ENCODE measurements around the gene COPZ1. TPM values are rescaled to one million over a fixed set of nuclear protein-coding genes. Genes with fewer than 3 reads are reported as not detected.

Gene COPZ1
- total RNA-seq, 4 donors from 2014 or later = 60.8 to 92.3 (median 79.5) TPM

DNA sequence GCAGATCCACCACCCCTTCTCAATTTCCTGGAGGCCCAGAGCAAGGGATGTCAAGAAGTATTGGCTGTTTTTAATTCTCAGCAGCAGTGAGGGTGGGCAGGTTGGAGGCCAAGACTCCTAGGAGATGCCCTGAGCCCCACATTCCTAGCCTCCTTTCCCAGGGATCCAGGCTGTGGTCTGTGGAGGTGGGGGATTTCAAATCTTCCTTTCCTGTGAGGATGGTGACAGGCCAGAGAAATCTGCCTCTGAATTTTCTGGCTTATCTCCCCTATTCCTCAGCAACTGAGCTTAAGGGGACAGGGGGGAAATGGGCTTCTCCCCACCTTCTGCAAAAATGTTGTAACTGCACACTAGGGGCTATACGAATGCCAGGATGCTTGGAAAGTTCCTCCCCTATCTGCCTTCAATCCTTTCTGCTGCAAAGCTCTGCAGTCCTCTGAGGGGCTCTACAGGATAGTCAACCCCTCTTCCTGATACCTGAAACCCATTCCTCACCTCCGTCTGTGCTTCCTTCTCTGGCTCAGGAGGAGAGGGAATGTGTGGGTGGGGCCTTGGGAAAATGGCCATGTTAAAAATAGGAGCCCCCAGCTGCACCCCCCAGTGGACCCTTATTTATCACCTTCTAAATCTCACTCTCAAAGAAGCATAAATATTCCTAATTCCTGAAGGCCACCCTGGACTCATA, 32.7 kb downstream of the COPZ1 start:
- TF ChIP-seq, protein P1, sequence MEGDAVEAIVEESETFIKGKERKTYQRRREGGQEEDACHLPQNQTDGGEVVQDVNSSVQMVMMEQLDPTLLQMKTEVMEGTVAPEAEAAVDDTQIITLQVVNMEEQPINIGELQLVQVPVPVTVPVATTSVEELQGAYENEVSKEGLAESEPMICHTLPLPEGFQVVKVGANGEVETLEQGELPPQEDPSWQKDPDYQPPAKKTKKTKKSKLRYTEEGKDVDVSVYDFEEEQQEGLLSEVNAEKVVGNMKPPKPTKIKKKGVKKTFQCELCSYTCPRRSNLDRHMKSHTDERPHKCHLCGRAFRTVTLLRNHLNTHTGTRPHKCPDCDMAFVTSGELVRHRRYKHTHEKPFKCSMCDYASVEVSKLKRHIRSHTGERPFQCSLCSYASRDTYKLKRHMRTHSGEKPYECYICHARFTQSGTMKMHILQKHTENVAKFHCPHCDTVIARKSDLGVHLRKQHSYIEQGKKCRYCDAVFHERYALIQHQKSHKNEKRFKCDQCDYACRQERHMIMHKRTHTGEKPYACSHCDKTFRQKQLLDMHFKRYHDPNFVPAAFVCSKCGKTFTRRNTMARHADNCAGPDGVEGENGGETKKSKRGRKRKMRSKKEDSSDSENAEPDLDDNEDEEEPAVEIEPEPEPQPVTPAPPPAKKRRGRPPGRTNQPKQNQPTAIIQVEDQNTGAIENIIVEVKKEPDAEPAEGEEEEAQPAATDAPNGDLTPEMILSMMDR (IDR thresholded peaks at IDR 0.05; ENCODE audit: low read depth) = no peak

DNA sequence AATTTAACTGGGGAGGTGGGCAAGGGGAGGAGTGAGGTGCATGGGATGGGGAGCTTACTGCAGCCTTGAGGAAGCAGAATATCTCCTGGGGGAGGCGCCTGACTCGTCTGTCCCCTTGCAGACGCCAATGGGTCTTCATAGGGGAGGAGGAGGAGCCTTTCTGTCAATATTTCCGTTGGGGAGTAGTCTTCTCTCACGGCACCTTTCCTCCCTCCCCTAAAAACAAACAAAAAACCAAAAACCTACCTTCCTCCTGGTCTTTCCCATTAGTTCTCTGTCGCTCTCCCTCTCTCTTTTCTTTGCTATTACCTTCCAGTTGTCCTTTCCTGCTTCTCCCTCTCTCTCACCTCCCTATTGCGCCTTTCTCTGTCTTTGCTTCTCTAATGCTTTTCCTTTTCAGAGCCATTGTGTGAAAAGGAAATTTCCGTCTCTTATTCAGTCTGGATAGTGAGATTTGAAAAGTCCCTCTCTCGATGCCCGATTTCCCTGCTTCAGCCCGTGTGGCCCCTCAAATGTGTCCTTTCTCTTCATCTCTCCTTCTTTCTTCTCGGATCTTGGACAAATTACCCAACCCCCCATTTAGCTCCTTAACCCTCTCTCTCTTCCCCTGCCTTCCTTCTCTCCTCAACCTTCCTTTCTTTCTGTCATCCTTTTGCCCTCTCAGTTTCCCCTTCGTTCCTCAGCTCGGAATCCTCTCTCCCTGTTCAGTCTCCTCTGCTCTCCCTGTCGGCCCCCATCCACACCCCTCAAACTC, 33.4 kb downstream of the COPZ1 start:
- TF ChIP-seq, protein P1 (IDR thresholded peaks at IDR 0.05; ENCODE audit: low read depth) = no peak

DNA sequence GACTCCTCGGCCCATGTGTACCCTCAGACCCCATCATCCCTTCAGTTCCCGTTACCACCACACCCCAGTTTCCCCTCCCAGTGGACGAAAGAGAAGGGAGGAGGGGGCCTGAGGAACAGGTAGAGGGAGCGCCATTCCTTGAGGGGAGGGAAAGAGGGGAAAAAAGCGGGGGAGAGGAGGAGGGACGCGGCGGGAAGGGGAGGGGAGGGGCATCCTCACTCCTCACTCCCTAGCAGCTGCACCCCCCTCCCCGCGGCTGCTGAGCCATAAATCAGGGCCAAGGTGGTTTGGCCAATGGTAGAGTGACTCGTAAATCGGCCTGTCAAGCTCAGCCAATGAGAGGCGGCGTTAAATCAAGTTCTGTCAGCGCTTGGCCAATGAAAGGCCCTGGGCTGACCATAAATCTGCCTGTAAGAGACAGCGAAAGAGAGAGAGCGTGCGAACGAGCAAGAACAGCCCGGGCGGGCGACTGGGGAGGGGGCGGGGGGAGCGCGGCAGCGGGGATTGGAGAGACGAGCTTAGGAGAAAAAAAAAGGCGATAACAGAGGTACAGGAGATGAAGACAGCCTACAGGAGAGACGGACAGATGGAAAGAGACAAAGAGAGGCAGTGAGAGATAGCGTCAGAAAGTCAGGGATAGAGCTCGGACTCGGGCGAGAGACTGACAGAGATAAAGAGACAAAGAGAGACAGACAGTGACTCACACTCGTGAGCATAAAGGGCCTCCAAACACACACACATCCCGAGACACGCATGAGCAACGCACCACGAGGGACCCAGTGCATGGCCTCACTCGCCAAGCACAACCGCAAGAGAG, 34.2 kb downstream of the COPZ1 start:
- TF ChIP-seq, protein P1 (IDR thresholded peaks at IDR 0.05; ENCODE audit: low read depth) = no peak

DNA sequence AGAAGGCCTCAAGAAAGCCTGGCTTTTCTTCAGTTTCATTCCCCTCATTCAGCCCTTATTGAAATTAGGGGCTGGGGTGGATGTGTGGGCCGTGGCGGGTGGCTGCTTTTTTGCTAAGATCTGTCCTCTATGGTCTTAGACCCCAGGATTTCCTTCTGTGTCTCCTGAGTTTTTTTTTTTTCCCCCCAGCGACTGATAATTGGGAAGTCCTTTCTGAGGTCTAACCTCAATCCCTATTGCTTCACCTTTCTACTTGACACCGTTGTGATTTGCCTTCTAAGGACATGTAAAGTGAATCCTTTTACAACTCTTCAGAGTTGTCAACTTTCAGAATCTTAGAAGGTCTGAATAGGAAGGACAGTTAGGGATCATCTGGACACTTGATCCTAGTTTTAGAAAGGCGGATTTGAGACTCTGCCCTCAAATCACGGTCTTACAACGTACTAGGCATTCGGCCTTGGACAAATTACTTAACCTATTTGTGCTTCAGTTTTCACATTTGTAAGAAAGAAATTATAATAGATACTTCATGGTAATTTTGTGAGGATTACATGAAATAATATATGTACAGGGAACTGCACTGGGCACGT, 34.9 kb downstream of the COPZ1 start:
- TF ChIP-seq, protein P1 (IDR thresholded peaks at IDR 0.05; ENCODE audit: low read depth) = no peak

DNA sequence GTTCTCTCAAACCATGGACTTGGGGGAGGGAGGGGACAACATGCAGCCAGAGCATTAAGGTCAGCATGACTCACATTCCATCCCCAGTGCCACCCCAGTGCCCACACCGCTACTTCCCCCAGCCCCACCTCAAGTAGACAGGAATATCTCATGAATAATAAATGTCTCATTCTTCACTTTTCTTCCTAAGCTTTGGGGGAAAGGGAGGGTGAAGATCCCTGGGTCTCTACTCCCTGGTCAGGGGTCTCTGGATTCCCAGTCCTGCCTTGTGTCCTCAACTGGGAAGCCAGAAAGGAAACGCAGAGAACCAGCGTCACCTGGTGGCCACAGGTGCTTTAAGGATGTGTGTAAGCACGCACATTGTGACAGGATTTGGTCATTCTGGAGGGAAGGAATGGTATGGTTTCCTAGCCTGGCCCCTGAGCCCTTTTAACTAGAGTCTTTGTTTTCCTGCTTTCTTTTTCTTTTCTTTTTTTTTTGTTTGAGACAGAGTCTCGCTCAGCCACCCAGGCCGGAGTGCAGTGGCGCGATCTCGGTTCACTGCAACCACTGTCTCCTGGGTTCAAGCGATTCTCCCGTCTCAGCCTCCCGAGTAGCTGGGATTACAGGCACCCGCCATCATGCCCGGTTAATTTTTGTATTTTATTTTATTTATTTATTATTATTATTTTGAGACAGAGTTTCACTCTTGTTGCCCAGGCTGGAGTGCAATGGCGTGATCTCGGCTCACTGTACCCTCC, 36.0 kb downstream of the COPZ1 start:
- TF ChIP-seq, protein P1 (IDR thresholded peaks at IDR 0.05; ENCODE audit: low read depth) = no peak

DNA sequence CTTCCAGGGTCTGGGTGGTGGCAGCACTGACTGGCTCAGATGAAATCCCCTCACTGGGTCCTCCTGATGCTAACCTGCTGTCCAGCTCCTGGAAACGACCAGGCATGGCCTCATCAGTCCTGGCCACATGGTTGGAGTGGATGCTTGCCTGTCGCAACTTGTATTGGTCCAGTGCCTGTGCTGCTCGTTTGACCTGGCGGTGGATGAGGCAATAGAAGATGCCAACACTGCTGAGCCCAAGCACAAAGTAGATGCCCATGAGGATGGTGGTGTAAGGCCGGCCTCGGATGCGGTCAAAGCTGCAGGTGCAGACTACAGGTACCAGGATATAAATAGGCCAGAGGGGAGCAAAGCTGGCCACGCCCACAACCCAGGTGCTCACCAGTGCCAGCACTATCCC, 38.1 kb downstream of the COPZ1 start:
- TF ChIP-seq, protein P1 (IDR thresholded peaks at IDR 0.05; ENCODE audit: low read depth) = no peak
